ENCODE data around the gene CLDN9. TPM values are rescaled to one million over a fixed set of nuclear protein-coding genes. Genes with fewer than 3 reads are reported as not detected.
A peak's percentile ranks its signal among the peaks of the same experiment; 100 is the strongest.

The CLDN9 gene
- total and polyA plus RNA-seq, 9 of the 15 experiments (the other 6 are each of a cell fraction or from before 2014, with no cell fraction given), result 0.12 to 0.44 (median 0.22) TPM; not detected in 4

DNA sequence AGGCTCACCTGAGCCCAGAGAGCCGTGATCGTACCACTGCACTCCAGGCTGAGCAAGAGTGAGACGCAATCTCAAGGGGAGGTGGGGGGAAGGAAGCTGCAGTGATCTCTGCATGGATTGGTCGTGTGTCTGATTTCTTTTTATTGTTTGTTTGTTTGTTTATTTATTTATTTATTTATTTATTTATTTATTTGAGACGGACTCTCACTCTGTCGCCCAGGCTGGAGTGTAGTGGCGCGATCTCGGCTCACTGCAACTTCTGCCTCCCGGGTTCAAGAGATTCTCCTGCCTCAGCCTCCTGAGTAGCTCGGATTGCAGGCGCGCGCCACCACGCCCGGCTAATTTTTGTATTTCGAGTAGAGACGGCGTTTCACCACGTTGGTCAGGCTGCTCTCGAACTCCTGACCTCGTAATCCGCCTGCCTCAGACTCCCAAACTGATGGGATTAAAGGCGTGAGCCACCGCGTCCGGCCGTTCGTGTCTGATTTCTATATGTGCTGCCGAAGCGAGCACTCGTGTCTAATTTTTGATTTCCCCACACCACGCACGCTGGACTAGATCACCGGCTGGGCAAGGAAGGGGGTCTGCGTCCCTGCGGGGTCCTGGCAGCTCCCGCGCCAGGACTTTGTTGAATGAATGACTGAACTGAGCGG lies 7.0 kb downstream of the CLDN9 start:
- Histone ChIP-seq H3K4me1 (replicated peaks in 1 of 2; ENCODE audit: control insufficient read depth in 2 of 2, insufficient read depth in 2 of 2, low read length in 2 of 2) (peaks cover 38 to 91% of the 10 kb centered on the region in 2 experiments), H3K4me3 (peak overlapping the region; percentile 82), H4K20me1 (replicated peaks; ENCODE audit: control insufficient read depth, insufficient read depth, low read length) (peaks cover 28% of the 10 kb centered on the region), H3K27ac (ENCODE audit: extremely low read depth, low read depth, low read length) (peak overlapping the region; percentile 90), H3K36me3 (ENCODE audit: control insufficient read depth, insufficient read depth, low read length) (peaks cover 15% of the 10 kb centered on the region; the same call in 2 of the 3 replicates), H3K79me2 (ENCODE audit: control insufficient read depth, insufficient read depth, low read length) (peaks cover 37% of the 10 kb centered on the region), H3K9me3 (replicated peaks; ENCODE audit: control insufficient read depth, insufficient read depth, low read depth, low read length) (no peaks in the 10 kb centered on the region), H3K4me2 (ENCODE audit: insufficient read depth, low read length) (peak overlapping the region; percentile 90), H3K27me3 (ENCODE audit: control insufficient read depth in 2 of 2, insufficient read depth in 2 of 2, low read length in 2 of 2) (no peaks in the 10 kb centered on the region), H3K9ac (ENCODE audit: insufficient read depth in 1 of 2, low read depth in 2 of 2, low read length in 2 of 2) (peak overlapping the region; percentile 59 to 94), H3K9me1 (ENCODE audit: control insufficient read depth, insufficient read depth, low read length) (peaks cover 2% of the 10 kb centered on the region), H2AFZ (ENCODE audit: low read depth, low read length) (peak overlapping the region; percentile 97)
- intact Hi-C loops (cut with micrococcal nuclease) (loop anchor here (1.0 to 10.0 kb wide), 2 partner anchors 11 to 55 kb away; partner anchors contain the start of genes KREMEN2 and PAQR4), in situ Hi-C loops (cut with MboI) (no loop called here)
- 25% methylated on average over 36 of the region's 40 CpGs for WGBS (ENCODE audit: insufficient coverage, low coverage, missing lambda C conversion rate)
- DNase-seq (ENCODE audit: extremely low read depth in 1 of 4, low spot score in 3 of 4), result no peak
- no peak for ATAC-seq
- ChIA-PET POLR2A (interaction anchor here (0.6 to 3.3 kb wide), 8 partner anchors 10 to 410 kb away, joined by 3 to 29 read pairs (median 4); no protein-coding TSS in a partner anchor), CTCF (ENCODE audit: low intra/inter-chr PET ratio) (interaction anchor here (0.6 kb wide), 1 partner anchor 40 kb away, joined by 6 read pairs; no protein-coding TSS in a partner anchor)
- no TSS peak for BruUV-seq (replicated peaks)
- FAIRE-seq, result no peak
- TF ChIP-seq HDAC6 (IDR thresholded peaks at IDR 0.05; ENCODE audit: low read depth, low read length) (no peak), FOS (IDR thresholded peaks at IDR 0.05; ENCODE audit: extremely low read depth, insufficient read length) (no peak), ZNF24 (IDR thresholded peaks at IDR 0.05) (peak; percentile 95), ZNF444 (CRISPR knock-in tag; IDR thresholded peaks at IDR 0.05) (no peak), ELF2 (CRISPR knock-in tag; IDR thresholded peaks at IDR 0.05) (no peak), SP1 (CRISPR knock-in tag; IDR thresholded peaks at IDR 0.05) (0 out of 2 replicates have a peak, but pooled peaks have one; percentile 20), CHD1 (IDR thresholded peaks at IDR 0.05; ENCODE audit: low read length) (no peak), GTF2E2 (tag; IDR thresholded peaks at IDR 0.05) (peak; percentile 50; the same call in 1 of the 2 replicates), ZNF408 (CRISPR knock-in tag; IDR thresholded peaks at IDR 0.05; ENCODE audit: low read depth) (no peak), XRCC4 (IDR thresholded peaks at IDR 0.05; ENCODE audit: extremely low read depth, insufficient read depth, insufficient read length) (no peak), BACH1 (tag; IDR thresholded peaks at IDR 0.05) (no peak), RBM22 (IDR thresholded peaks at IDR 0.05; ENCODE audit: low read depth, low read length, poor library complexity, severe bottlenecking) (no peak), HDAC1 (IDR thresholded peaks at IDR 0.05) (peak in 1 of 2 experiments; percentile 68; a peak in 1 of 4 replicates), HDAC2 (IDR thresholded peaks at IDR 0.05) (peak; percentile 27; the same call in 1 of the 2 replicates), PHF8 (IDR thresholded peaks at IDR 0.05; ENCODE audit: borderline replicate concordance, low read length) (peak; percentile 36; the same call in 1 of the 2 replicates), ZNF263 (CRISPR knock-in tag; IDR thresholded peaks at IDR 0.05; ENCODE audit: borderline replicate concordance) (0 out of 2 replicates have a peak, but pooled peaks have one; percentile 26), FOXJ3 (CRISPR knock-in tag; IDR thresholded peaks at IDR 0.05) (no peak)
- TF ChIP-seq, protein P1, sequence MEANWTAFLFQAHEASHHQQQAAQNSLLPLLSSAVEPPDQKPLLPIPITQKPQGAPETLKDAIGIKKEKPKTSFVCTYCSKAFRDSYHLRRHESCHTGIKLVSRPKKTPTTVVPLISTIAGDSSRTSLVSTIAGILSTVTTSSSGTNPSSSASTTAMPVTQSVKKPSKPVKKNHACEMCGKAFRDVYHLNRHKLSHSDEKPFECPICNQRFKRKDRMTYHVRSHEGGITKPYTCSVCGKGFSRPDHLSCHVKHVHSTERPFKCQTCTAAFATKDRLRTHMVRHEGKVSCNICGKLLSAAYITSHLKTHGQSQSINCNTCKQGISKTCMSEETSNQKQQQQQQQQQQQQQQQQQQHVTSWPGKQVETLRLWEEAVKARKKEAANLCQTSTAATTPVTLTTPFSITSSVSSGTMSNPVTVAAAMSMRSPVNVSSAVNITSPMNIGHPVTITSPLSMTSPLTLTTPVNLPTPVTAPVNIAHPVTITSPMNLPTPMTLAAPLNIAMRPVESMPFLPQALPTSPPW (CRISPR knock-in tag; IDR thresholded peaks at IDR 0.05), result no peak
- TF ChIP-seq, protein P2, sequence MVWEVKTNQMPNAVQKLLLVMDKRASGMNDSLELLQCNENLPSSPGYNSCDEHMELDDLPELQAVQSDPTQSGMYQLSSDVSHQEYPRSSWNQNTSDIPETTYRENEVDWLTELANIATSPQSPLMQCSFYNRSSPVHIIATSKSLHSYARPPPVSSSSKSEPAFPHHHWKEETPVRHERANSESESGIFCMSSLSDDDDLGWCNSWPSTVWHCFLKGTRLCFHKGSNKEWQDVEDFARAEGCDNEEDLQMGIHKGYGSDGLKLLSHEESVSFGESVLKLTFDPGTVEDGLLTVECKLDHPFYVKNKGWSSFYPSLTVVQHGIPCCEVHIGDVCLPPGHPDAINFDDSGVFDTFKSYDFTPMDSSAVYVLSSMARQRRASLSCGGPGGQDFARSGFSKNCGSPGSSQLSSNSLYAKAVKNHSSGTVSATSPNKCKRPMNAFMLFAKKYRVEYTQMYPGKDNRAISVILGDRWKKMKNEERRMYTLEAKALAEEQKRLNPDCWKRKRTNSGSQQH (CRISPR knock-in tag; IDR thresholded peaks at IDR 0.05), result peak; percentile 93
- TF ChIP-seq, protein P3, sequence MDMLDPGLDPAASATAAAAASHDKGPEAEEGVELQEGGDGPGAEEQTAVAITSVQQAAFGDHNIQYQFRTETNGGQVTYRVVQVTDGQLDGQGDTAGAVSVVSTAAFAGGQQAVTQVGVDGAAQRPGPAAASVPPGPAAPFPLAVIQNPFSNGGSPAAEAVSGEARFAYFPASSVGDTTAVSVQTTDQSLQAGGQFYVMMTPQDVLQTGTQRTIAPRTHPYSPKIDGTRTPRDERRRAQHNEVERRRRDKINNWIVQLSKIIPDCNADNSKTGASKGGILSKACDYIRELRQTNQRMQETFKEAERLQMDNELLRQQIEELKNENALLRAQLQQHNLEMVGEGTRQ (CRISPR knock-in tag; IDR thresholded peaks at IDR 0.05), result no peak
